B cell (primary cell): Measurements from ENCODE around the gene FBXO9. TPM values are rescaled to one million over a fixed set of nuclear protein-coding genes. Genes with fewer than 3 reads are reported as not detected.
A peak's percentile ranks its signal among the peaks of the same experiment; 100 is the strongest.
"Not testable (repeated sequence)": the region's sequence is repeated elsewhere in the genome, so short reads cannot be mapped to it uniquely, and the experiment has no call there.

Experiments
- ATAC-seq: fragments of 200-7000 bp; cut with Tn5 transposase; one replicate; pipeline ENCODE4 v1.10.0; 2021; ENCODE audit warnings: low read depth, mild to moderate bottlenecking, moderate number of reproducible peaks, moderate library complexity
- CTCF ChIA-PET: fragments of 350-600 bp; sonication (Branson Sonifier 250); formaldehyde crosslinking; loops from one replicate; lab custom pipeline; 2021; ENCODE audit warnings: antibody characterized with exemption, inconsistent platforms; lab: Charles Lee
- POLR2A ChIA-PET: fragments of 350-600 bp; sonication (Branson Sonifier 250); formaldehyde crosslinking; loops from one replicate; lab custom pipeline; 2021; ENCODE audit warnings: antibody characterized with exemption; lab: Charles Lee
- DNase-seq: peaks from one replicate; pipeline ENCODE4 v3.0.0; 2013
- H2AFZ ChIP-seq: 2 replicates; pipeline ENCODE4 v1.6.1; 2012; ENCODE audit warnings: mild to moderate bottlenecking, low read depth, low read length; ENCODE audit not compliant: insufficient read depth, poor library complexity, severe bottlenecking
- H3K27ac ChIP-seq, 2 donors: 1 replicate in 1 of 2; 2 replicates in 1 of 2; pipeline ENCODE4 v1.5.1; 2012 to 2013; ENCODE audit warnings: low read length in 2 of 2, mild to moderate bottlenecking in 2 of 2, moderate library complexity in 1 of 2
- H3K27me3 ChIP-seq, 4 experiments: fragments of 200-600 bp in 1 of 4; sonication (generic) in 1 of 4; replicated peaks in 1 of 4; 1 replicate in 2 of 4; 2 replicates in 2 of 4; pipeline versions ENCODE4 v1.6.1 to v1.7.0; 2013 to 2016; ENCODE audit warnings: low read length in 3 of 4, mild to moderate bottlenecking in 2 of 4, mixed read lengths in 1 of 4, moderate library complexity in 1 of 4; ENCODE audit not compliant: insufficient read depth in 4 of 4, control insufficient read depth in 3 of 4; ENCODE audit errors: control extremely low read depth in 1 of 4
- H3K36me3 ChIP-seq, 2 experiments: replicated peaks in 1 of 2; 1 replicate in 1 of 2; 2 replicates in 1 of 2; pipeline versions ENCODE4 v1.6.1 to v1.7.1; 2013; ENCODE audit warnings: low read length in 1 of 2; ENCODE audit not compliant: insufficient read depth in 2 of 2, control insufficient read depth in 1 of 2; ENCODE audit errors: control extremely low read depth in 1 of 2, extremely low read depth in 1 of 2
- H3K4me1 ChIP-seq, 2 donors: fragments of 200-600 bp in 1 of 2; sonication (generic) in 1 of 2; 1 replicate in 1 of 2; 2 replicates in 1 of 2; pipeline versions ENCODE4 v1.5.1 to v1.6.1; 2013 to 2017; ENCODE audit warnings: low read length in 2 of 2; ENCODE audit not compliant: control insufficient read depth in 2 of 2, insufficient read depth in 2 of 2
- H3K4me2 ChIP-seq: replicated peaks from 2 replicates; pipeline ENCODE3; 2012; ENCODE audit warnings: mild to moderate bottlenecking, low read depth, low read length; ENCODE audit not compliant: poor library complexity, severe bottlenecking
- H3K4me3 ChIP-seq, 5 experiments: fragments of 200-600 bp in 1 of 5; sonication (generic) in 1 of 5; 1 replicate in 3 of 5; 2 replicates in 2 of 5; pipeline versions ENCODE4 v1.5.1 to v1.7.0; 2011 to 2016; ENCODE audit warnings: low read length in 4 of 5, mild to moderate bottlenecking in 4 of 5, low read depth in 2 of 5, control low read depth in 1 of 5, moderate library complexity in 1 of 5; ENCODE audit not compliant: insufficient read depth in 1 of 5; ENCODE audit errors: control extremely low read depth in 1 of 5, extremely low read depth in 1 of 5
- H3K79me2 ChIP-seq: fragments of 200-600 bp; sonication (generic); one replicate; pipeline ENCODE4 v1.6.0; 2016; ENCODE audit warnings: low read length; ENCODE audit not compliant: control insufficient read depth, insufficient read depth
- H3K9ac ChIP-seq: fragments of 200-600 bp; sonication (generic); 2 replicates; pipeline ENCODE4 v1.6.1; 2017; ENCODE audit warnings: mild to moderate bottlenecking, low read length, moderate library complexity
- H3K9me3 ChIP-seq, 3 donors: one replicate each; pipeline versions ENCODE4 v1.6.1 to v1.7.1; 2013; ENCODE audit warnings: low read length in 2 of 3; ENCODE audit not compliant: control insufficient read depth in 2 of 3, insufficient read depth in 1 of 3; ENCODE audit errors: control extremely low read depth in 1 of 3
- H4K20me1 ChIP-seq: 2 replicates; pipeline ENCODE4 v1.6.0; 2012; ENCODE audit warnings: mild to moderate bottlenecking, low read length; ENCODE audit not compliant: insufficient read depth, control insufficient read depth, poor library complexity, severe bottlenecking
- H3K27ac Mint-ChIP-seq: one replicate; pipeline ENCODE4 v1.8.0; 2021; ENCODE audit warnings: mixed read lengths
- H3K27me3 Mint-ChIP-seq: one replicate; pipeline ENCODE4 v1.8.0; 2021; ENCODE audit warnings: mixed read lengths
- H3K4me1 Mint-ChIP-seq: one replicate; pipeline ENCODE4 v1.8.0; 2021; ENCODE audit warnings: mixed read lengths
- H3K4me3 Mint-ChIP-seq: one replicate; pipeline ENCODE4 v1.8.0; 2021; ENCODE audit warnings: mixed read lengths
- H3K9me3 Mint-ChIP-seq: one replicate; pipeline ENCODE4 v1.8.0; 2022; ENCODE audit warnings: mixed read lengths; ENCODE audit not compliant: insufficient read depth
- CTCF ChIP-seq: fragments of 200-600 bp; IDR thresholded peaks from one replicate; pipeline ENCODE4 v1.8.0; 2022; ENCODE audit warnings: antibody characterized with exemption, mild to moderate bottlenecking
- EZH2 ChIP-seq: IDR thresholded peaks from 2 replicates; pipeline ENCODE4 v1.6.1; 2012; ENCODE audit warnings: borderline replicate concordance, low read depth, mild to moderate bottlenecking, moderate library complexity, low read length; ENCODE audit not compliant: insufficient read depth, poor library complexity, severe bottlenecking
- WGBS: methylation state at CpG from one replicate; pipeline ENCODE4 v1.1.5; 2013; ENCODE audit warnings: missing lambda C conversion rate; ENCODE audit not compliant: insufficient coverage; 5-methylcytosine and 5-hydroxymethylcytosine counted together
- intact Hi-C: fragments of 100-400 bp; cut with micrococcal nuclease; formaldehyde crosslinking; loops from one replicate; pipeline ENCODE4 v1.10.0; 2022
- polyA plus RNA-seq: library from polyadenylated mRNA; depleted of rRNA; stranded (reverse); fragments of >200 nt; gene quantifications from 2 replicates; pipeline ENCODE4 v1.2.3, GENCODE V29; 2012
- total RNA-seq, 2 donors: library from RNA; stranded (reverse); fragments of 120-200 nt in 1 of 2; gene quantifications; 1 replicate in 1 of 2; 2 replicates in 1 of 2; pipeline versions ENCODE4 v1.2.3 to v1.2.4, GENCODE V29; 2013 to 2022

FBXO9 gene
- total and polyA plus RNA-seq, 2 donors (not counting 1 experiment from before 2014, with no cell fraction given) = 105 TPM

DNA sequence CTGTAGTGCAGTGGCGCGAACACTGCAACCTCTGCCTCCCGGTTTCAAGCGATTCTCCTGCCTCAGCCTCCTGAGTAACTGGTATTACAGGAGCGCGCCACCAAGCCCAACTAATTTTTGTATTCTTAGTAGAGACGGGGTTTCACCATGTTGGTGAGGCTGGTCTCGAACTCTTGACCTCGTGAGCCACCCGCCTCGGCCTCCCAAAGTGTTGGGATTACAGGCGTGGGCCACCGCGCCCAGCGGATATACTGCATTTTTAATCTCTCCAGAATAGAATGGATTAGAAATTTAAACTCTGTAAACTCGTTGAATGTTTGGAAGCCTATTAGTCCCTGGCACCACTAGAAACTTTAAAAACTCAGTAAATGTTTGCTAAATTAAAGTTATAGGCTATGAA is 949 bp upstream of the FBXO9 start:
- ATAC-seq = not testable (repeated sequence)

DNA sequence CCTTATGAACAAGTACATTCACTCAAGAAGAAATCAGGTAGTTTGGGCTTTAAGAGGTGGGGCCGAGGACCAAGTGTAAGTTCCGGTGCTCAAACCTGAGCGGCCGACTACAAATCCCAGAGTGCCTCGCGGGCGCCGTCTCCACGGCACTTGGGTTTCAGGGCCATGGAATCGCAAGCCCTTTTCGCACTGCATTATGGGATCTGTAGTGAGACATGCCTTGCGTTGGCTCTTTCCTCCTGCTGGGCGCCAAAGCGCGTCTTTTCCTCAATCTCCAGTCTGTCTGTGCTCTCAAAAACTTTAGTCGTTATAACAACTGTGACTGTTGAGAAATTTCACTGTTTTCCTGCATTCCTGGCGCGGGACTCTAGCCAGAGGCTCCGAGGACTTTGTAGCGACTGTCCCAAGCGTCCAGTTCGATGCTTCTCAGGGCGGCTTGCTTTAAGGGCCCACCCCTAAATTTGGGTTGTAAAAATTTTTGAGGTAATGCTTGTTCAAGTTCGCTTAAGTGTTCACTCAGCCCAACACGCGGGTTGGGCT is 408 bp upstream of the FBXO9 start:
- H3K4me3 Mint-ChIP-seq = peak overlapping the region; percentile 100
- no peaks in the 10 kb centered on the region for H3K9me3 Mint-ChIP-seq
- POLR2A ChIA-PET = interaction anchor here (1.7 kb wide), 1 partner anchor 70 kb away, joined by 5 read pairs; the partner anchor contains the start of gene GSTA4
- intact Hi-C loops = loop anchor here (1.0 to 5.0 kb wide), 3 partner anchors 418 to 780 kb away; partner anchors contain the start of genes GCLC and MCM3
- CTCF ChIA-PET = interaction anchor here (1.0 to 2.6 kb wide), 2 partner anchors 70 to 488 kb away, joined by 3 to 12 read pairs; partner anchors contain the start of genes GSTA4 and TRAM2
- Histone ChIP-seq H3K27me3 (no peaks in the 10 kb centered on the region), H4K20me1 (no peaks in the 10 kb centered on the region), H3K36me3 (no peaks in the 10 kb centered on the region), H3K27ac (peak overlapping the region; percentile 61 to 76), H3K9ac (peak overlapping the region; percentile 92), H3K4me2 (peak overlapping the region; percentile 96), H3K4me3 (peak overlapping the region; percentile 83 to 99 (median 84)), H3K4me1 (peaks cover 38 to 40% of the 10 kb centered on the region in 2 donors), H2AFZ (peak overlapping the region; percentile 100), H3K79me2 (peaks cover 61% of the 10 kb centered on the region), H3K9me3 (no peaks in the 10 kb centered on the region)
- H3K4me1 Mint-ChIP-seq = peaks cover 63% of the 10 kb centered on the region
- 0% methylated on average over 26 of the region's 26 CpGs for WGBS
- TF ChIP-seq EZH2 (no peak), CTCF (no peak)
- ATAC-seq = peak; percentile 82
- H3K27me3 Mint-ChIP-seq = no peaks in the 10 kb centered on the region
- peak; percentile 96 for DNase-seq
- peak overlapping the region; percentile 99 for H3K27ac Mint-ChIP-seq

More for the DNA sequence above, 949 bp upstream of the FBXO9 start:
- WGBS = 93% methylated on average over 8 of the region's 16 CpGs
- POLR2A ChIA-PET, H2AFZ ChIP-seq, H4K20me1 ChIP-seq, H3K36me3 ChIP-seq, H3K27me3 ChIP-seq, H3K27ac ChIP-seq, DNase-seq, H3K27me3 Mint-ChIP-seq, H3K9ac ChIP-seq, H3K9me3 ChIP-seq, H3K9me3 Mint-ChIP-seq: not testable (repeated sequence)
- Histone ChIP-seq H3K4me2 (peak overlapping the region; percentile 96), H3K79me2 (peaks cover 63% of the 10 kb centered on the region), H3K4me3 (peak overlapping the region in 1 of 5 experiments; percentile 83), H3K4me1 (peaks cover 43 to 45% of the 10 kb centered on the region in 2 donors)
- H3K27ac Mint-ChIP-seq = peak overlapping the region; percentile 99
- CTCF ChIA-PET = interaction anchor here (2.6 kb wide), 1 partner anchor 69 kb away, joined by 12 read pairs; the partner anchor contains the start of gene GSTA4
- H3K4me3 Mint-ChIP-seq = peak overlapping the region; percentile 100
- intact Hi-C loops = loop anchor here (1.0 to 2.0 kb wide), 2 partner anchors 481 to 779 kb away; partner anchors contain the start of genes GCLC and MCM3
- peaks cover 65% of the 10 kb centered on the region for H3K4me1 Mint-ChIP-seq
